BE2C (cell line): ENCODE data around the gene MFF.

Experiments
- DNase-seq: peaks from one replicate; pipeline ENCODE4 v3.0.0-alpha.2; 2020
- H3K27me3 ChIP-seq: fragments of 250-450 bp; sonication (Bioruptor Pico); 2 replicates; pipeline ENCODE4 v1.5.1; 2020; ENCODE audit warnings: mild to moderate bottlenecking
- H3K36me3 ChIP-seq: fragments of 250-450 bp; sonication (Bioruptor Pico); 2 replicates; pipeline ENCODE4 v1.5.1; 2020; ENCODE audit warnings: mild to moderate bottlenecking
- H3K4me1 ChIP-seq: fragments of 250-450 bp; sonication (Bioruptor Pico); 2 replicates; pipeline ENCODE4 v1.5.1; 2020
- H3K4me3 ChIP-seq: 2 replicates; pipeline ENCODE4 v1.5.1; 2011; ENCODE audit warnings: low read depth, low read length
- H3K9me3 ChIP-seq: fragments of 250-450 bp; sonication (Bioruptor Pico); 2 replicates; pipeline ENCODE4 v1.5.1; 2020
- CTCF ChIP-seq: IDR thresholded peaks from 2 replicates; pipeline ENCODE4 v1.5.1; 2012; ENCODE audit warnings: mild to moderate bottlenecking, low read depth, low read length

Gene MFF

DNA sequence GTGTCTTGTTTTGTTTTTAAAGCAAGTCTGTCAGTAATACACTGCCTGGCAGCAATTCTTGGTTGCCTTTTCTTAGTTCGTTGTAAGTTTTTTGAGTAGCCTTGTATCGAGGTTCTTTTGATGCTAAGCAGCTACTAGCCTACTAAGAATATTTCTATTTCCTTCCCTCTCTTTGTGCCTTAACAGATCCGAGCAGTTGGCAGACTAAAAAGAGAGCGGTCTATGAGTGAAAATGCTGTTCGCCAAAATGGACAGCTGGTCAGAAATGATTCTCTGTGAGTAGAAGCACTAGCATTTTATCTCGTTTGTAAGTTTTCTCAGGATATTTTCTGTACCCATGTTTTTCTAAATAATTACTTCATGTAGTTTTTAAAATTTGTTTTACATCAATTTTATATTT, 15.1 kb downstream of the MFF start:
- DNase-seq, result no peak
- Histone ChIP-seq H3K9me3 (no peaks in the 10 kb centered on the region), H3K4me1 (no peaks in the 10 kb centered on the region), H3K4me3 (no peak overlapping the region), H3K36me3 (peaks cover 29% of the 10 kb centered on the region), H3K27me3 (no peaks in the 10 kb centered on the region)
- TF ChIP-seq CTCF, result no peak

- no peaks in the 10 kb centered on the region for H3K27me3 ChIP-seq
- H3K36me3 ChIP-seq, result peaks cover 16% of the 10 kb centered on the region
- H3K4me3 ChIP-seq, result no peak overlapping the region
- no peaks in the 10 kb centered on the region for H3K4me1 ChIP-seq
- no peak for DNase-seq
- H3K9me3 ChIP-seq, result no peaks in the 10 kb centered on the region
- TF ChIP-seq CTCF, result no peak
Measured at GRCh38 chr2:227341553-227341952, 16.5 kb downstream of the MFF start.

GRCh38 chr2:227344231-227344630, 19.2 kb downstream of the MFF start:
- Histone ChIP-seq H3K4me3 (no peak overlapping the region), H3K4me1 (no peaks in the 10 kb centered on the region), H3K27me3 (no peaks in the 10 kb centered on the region), H3K9me3 (no peaks in the 10 kb centered on the region), H3K36me3 (peaks cover 18% of the 10 kb centered on the region)
- DNase-seq, result no peak
- TF ChIP-seq CTCF, result no peak

DNA sequence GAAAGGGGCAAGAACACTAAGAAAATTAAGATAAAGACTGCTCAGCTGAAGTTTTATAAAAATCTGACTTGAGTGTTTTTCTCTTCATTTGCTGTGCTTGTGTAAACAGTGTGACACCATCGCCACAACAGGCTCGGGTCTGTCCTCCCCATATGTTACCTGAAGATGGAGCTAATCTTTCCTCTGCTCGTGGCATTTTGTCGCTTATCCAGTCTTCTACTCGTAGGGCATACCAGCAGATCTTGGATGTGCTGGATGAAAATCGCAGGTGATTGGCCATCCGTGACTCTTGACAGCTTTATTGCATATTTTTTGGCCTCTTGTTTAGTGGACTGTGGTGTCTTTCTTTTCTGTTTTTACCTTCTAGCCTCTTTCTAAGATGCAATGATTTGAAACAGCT, 22.1 kb downstream of the MFF start:
- DNase-seq, result no peak
- H3K4me3 ChIP-seq, result no peak overlapping the region
- TF ChIP-seq CTCF, result no peak
- H3K36me3 ChIP-seq, result peaks cover 17% of the 10 kb centered on the region
- H3K4me1 ChIP-seq, result no peaks in the 10 kb centered on the region
- H3K27me3 ChIP-seq, result no peaks in the 10 kb centered on the region
- H3K9me3 ChIP-seq, result no peaks in the 10 kb centered on the region

GRCh38 chr2:227348324-227348723, 23.3 kb downstream of the MFF start:
- DNase-seq, result no peak
- H3K36me3 ChIP-seq, result peaks cover 14% of the 10 kb centered on the region

More at GRCh38 chr2:227348324-227348723, 23.3 kb downstream of the MFF start:
- H3K9me3 ChIP-seq, result no peaks in the 10 kb centered on the region
- no peak for TF ChIP-seq CTCF
- H3K4me1 ChIP-seq, result no peaks in the 10 kb centered on the region
- no peak overlapping the region for H3K4me3 ChIP-seq
- no peaks in the 10 kb centered on the region for H3K27me3 ChIP-seq
